Endothelial cell of umbilical vein (primary cell): ENCODE results near the gene CS. TPM values are rescaled to one million over a fixed set of nuclear protein-coding genes. Genes with fewer than 3 reads are reported as not detected.
A peak's percentile ranks its signal among the peaks of the same experiment; 100 is the strongest.

Experiments
- BruUV-seq: library from RNA; stranded (reverse); fragments of 400-500 nt; replicated peaks from 2 replicates; lab custom pipeline; 2021; lab: Mats Ljungman, UMichigan
- CTCF ChIA-PET: fragments of 300-600, 350-600 bp; sonication (Branson Sonifier 250); formaldehyde crosslinking; loops from one replicate; lab custom pipeline; 2021; ENCODE audit warnings: antibody characterized with exemption, inconsistent platforms; lab: Charles Lee
- POLR2A ChIA-PET: fragments of 300-600, 350-600 bp; sonication (Branson Sonifier 250); formaldehyde crosslinking; loops from one replicate; lab custom pipeline; 2021; ENCODE audit warnings: antibody characterized with exemption, inconsistent platforms; lab: Charles Lee
- DNase-seq: peaks from one replicate; pipeline ENCODE4 v3.0.0-alpha.2; 2011; ENCODE audit warnings: low read depth, low spot score
- FAIRE-seq: peaks from 2 replicates; lab custom pipeline; 2011; peaks lifted over from hg19 to GRCh38; lab: Jason Lieb, UNC
- H2AFZ ChIP-seq: 2 replicates; pipeline ENCODE4 v1.6.0; 2012; ENCODE audit warnings: low read depth, low read length, control low read depth, inconsistent platforms
- H3K27ac ChIP-seq: 2 replicates; pipeline ENCODE4 v1.5.1; 2011; ENCODE audit warnings: low read depth, mild to moderate bottlenecking, control low read depth, low read length, moderate library complexity; ENCODE audit not compliant: insufficient read depth
- H3K27me3 ChIP-seq, 2 experiments: 2 replicates each; pipeline versions ENCODE4 v1.6.0 to v1.6.1; 2011; ENCODE audit warnings: low read length in 2 of 2, mixed read lengths in 1 of 2; ENCODE audit not compliant: control insufficient read depth in 2 of 2, insufficient read depth in 2 of 2
- H3K36me3 ChIP-seq, 2 experiments: 2 replicates in 1 of 2; 3 replicates in 1 of 2; pipeline ENCODE4 v1.5.1; 2011; ENCODE audit warnings: low read length in 2 of 2, mild to moderate bottlenecking in 1 of 2, moderate library complexity in 1 of 2; ENCODE audit not compliant: control insufficient read depth in 2 of 2, insufficient read depth in 2 of 2; ENCODE audit errors: extremely low read depth in 1 of 2
- H3K4me1 ChIP-seq: 3 replicates; pipeline ENCODE4 v1.5.1; 2011; ENCODE audit warnings: mild to moderate bottlenecking, low read length; ENCODE audit not compliant: control insufficient read depth, insufficient read depth; ENCODE audit errors: extremely low read depth
- H3K4me2 ChIP-seq: 2 replicates; pipeline ENCODE4 v1.6.1; 2011; ENCODE audit warnings: low read length, control low read depth, mixed read lengths; ENCODE audit not compliant: insufficient read depth
- H3K4me3 ChIP-seq, 3 experiments: fragments of 200-600 bp in 1 of 3; sonication (generic), shearing (Covaris generic) in 1 of 3; replicated peaks in 1 of 3; 2 replicates each; pipeline ENCODE4 v1.5.1; 2011 to 2016; ENCODE audit warnings: control low read depth in 3 of 3, low read length in 3 of 3, mild to moderate bottlenecking in 2 of 3, inconsistent platforms in 1 of 3, low read depth in 1 of 3, moderate library complexity in 1 of 3; ENCODE audit not compliant: insufficient read depth in 1 of 3
- H3K79me2 ChIP-seq: 2 replicates; pipeline ENCODE4 v1.6.0; 2012; ENCODE audit warnings: low read length, inconsistent platforms; ENCODE audit not compliant: control insufficient read depth, insufficient read depth
- H3K9ac ChIP-seq: replicated peaks from 2 replicates; pipeline ENCODE3; 2011; ENCODE audit warnings: low read length, control low read depth; ENCODE audit not compliant: insufficient read depth; ENCODE audit errors: extremely low read depth
- H3K9me1 ChIP-seq: replicated peaks from 3 replicates; pipeline ENCODE4 v1.6.0; 2011; ENCODE audit warnings: mild to moderate bottlenecking, low read length; ENCODE audit not compliant: control insufficient read depth, insufficient read depth; ENCODE audit errors: extremely low read depth
- H3K9me3 ChIP-seq: replicated peaks from 2 replicates; pipeline ENCODE4 v1.5.1; 2012; ENCODE audit warnings: low read length, inconsistent platforms; ENCODE audit not compliant: control insufficient read depth, insufficient read depth
- H4K20me1 ChIP-seq: replicated peaks from 2 replicates; pipeline ENCODE3; 2011; ENCODE audit warnings: mild to moderate bottlenecking, low read length; ENCODE audit not compliant: control insufficient read depth, insufficient read depth; ENCODE audit errors: extremely low read depth
- EZH2 ChIP-seq: IDR thresholded peaks from 2 replicates; pipeline ENCODE4 v1.6.1; 2012; ENCODE audit warnings: borderline replicate concordance, low read depth, mild to moderate bottlenecking, moderate library complexity, low read length, inconsistent platforms; ENCODE audit not compliant: severe bottlenecking
- FOS ChIP-seq: IDR thresholded peaks from 2 replicates; pipeline ENCODE4 v1.6.1; 2011; ENCODE audit warnings: mild to moderate bottlenecking, low read length, moderate library complexity, borderline replicate concordance; ENCODE audit not compliant: insufficient read depth
- GATA2 ChIP-seq: IDR thresholded peaks from 2 replicates; pipeline ENCODE4 v1.7.0; 2011; ENCODE audit warnings: low read depth, mild to moderate bottlenecking, moderate library complexity, mixed read lengths, low read length; ENCODE audit not compliant: insufficient read length, insufficient read depth
- JUN ChIP-seq: IDR thresholded peaks from 2 replicates; pipeline ENCODE4 v1.6.1; 2011; ENCODE audit warnings: borderline replicate concordance, low read depth; ENCODE audit not compliant: insufficient read length, insufficient read depth
- MYC ChIP-seq: IDR thresholded peaks from one replicate; pipeline ENCODE4 v1.6.1; 2011; ENCODE audit warnings: mild to moderate bottlenecking, low read depth, low read length
- POLR2A ChIP-seq: IDR thresholded peaks from 2 replicates; pipeline ENCODE4 v1.6.1; 2012; ENCODE audit warnings: low read depth, mild to moderate bottlenecking, control low read depth, low read length
- POLR2AphosphoS5 ChIP-seq: IDR thresholded peaks from 2 replicates; pipeline ENCODE4 v1.6.1; 2012; ENCODE audit warnings: low read depth, mild to moderate bottlenecking, control low read depth, low read length, moderate library complexity; ENCODE audit not compliant: insufficient read depth
- dilution Hi-C: fragments of 300-500 bp; cut with MboI; formaldehyde crosslinking; loops from one replicate; pipeline ENCODE4 v1.15.0; 2019; ENCODE audit warnings: low sequenced_read_pairs; ENCODE audit not compliant: extremely low pct_ligation_motif_present
- intact Hi-C: fragments of 100-400 bp; cut with micrococcal nuclease; formaldehyde crosslinking; loops from one replicate; pipeline ENCODE4 v1.10.0; 2022
- polyA plus RNA-seq, 4 experiments: library from polyadenylated mRNA; depleted of rRNA in 3 of 4; stranded (reverse) in 3 of 4; unstranded in 1 of 4; fragments of >200 nt; gene quantifications; 2 replicates each; pipeline versions ENCODE4 v1.2.1 to v1.2.3, GENCODE V29; 2011 to 2012; ENCODE audit warnings: missing spikeins in 1 of 4
- total RNA-seq: library from RNA; stranded (reverse); gene quantifications from 2 replicates; pipeline ENCODE4 v1.2.3, GENCODE V29; 2021
- TF ChIP-seq, protein P1 (sequence below), 2 donors: IDR thresholded peaks; 1 replicate in 1 of 2; 2 replicates in 1 of 2; pipeline ENCODE4 v1.5.1; 2011; ENCODE audit warnings: low read length in 2 of 2, mild to moderate bottlenecking in 2 of 2, moderate library complexity in 2 of 2, control low read depth in 1 of 2, inconsistent platforms in 1 of 2, low read depth in 1 of 2; ENCODE audit not compliant: insufficient read depth in 1 of 2; ENCODE audit errors: extremely low read depth in 1 of 2
- TF ChIP-seq, protein P2 (sequence below): IDR thresholded peaks from 2 replicates; pipeline ENCODE4 v1.6.1; 2011; ENCODE audit not compliant: insufficient read depth, insufficient read length

Gene CS
- total and polyA plus RNA-seq, 2 donors (not counting 3 experiments of a cell fraction or from before 2014, with no cell fraction given), result 129 to 312 TPM

DNA sequence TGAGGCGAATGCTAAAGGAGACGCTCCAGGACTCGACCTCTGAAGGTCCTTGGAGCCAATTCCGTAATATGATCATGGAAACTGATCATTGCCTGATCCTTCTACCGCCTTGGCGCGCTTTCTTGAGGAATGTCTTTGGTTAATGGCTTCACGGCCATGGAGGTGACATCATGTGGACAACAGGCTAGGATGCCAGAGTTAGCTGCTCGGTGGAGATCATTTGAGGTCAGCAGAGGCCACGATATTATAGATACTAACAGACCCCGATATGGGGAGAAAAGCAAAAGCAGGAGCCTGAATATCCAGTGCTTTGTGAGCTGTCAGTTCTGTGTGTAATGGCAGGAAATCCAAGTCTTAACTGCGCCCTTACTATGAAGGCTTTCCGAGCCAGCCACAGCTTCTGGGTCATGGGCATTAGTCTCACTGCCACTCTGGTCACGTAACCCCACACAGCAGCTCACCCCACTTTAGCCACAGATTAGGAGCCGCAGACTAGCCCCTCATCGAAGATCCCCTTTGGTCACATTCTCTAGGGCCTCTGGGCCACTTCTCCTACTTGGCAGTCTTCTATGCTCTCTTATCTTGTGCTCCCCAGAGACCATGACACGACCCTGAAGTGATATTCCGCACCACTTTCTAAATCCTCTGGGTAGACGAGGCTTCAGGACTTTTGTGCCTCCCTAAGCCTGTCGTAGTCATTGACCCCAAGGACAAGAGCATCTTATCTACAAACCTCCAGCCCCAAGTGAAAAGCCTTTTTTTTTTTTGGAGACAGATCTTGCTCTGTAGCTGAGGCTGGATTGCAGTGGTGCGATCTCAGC, 724 bp upstream of the CS start:
- intact Hi-C loops, result loop anchor here (1.0 kb wide), 7 partner anchors 15 to 183 kb away; partner anchors contain the start of genes PAN2 and ZC3H10
- dilution Hi-C loops, result no loop called here
- TSS peak; percentile 80 for BruUV-seq

More for the DNA sequence above, 724 bp upstream of the CS start:
- DNase-seq (no peak), FAIRE-seq (no peak)
- peaks cover 26% of the 10 kb centered on the region for H3K4me1 ChIP-seq
- no peak for TF ChIP-seq JUN
- TF ChIP-seq, protein P1, sequence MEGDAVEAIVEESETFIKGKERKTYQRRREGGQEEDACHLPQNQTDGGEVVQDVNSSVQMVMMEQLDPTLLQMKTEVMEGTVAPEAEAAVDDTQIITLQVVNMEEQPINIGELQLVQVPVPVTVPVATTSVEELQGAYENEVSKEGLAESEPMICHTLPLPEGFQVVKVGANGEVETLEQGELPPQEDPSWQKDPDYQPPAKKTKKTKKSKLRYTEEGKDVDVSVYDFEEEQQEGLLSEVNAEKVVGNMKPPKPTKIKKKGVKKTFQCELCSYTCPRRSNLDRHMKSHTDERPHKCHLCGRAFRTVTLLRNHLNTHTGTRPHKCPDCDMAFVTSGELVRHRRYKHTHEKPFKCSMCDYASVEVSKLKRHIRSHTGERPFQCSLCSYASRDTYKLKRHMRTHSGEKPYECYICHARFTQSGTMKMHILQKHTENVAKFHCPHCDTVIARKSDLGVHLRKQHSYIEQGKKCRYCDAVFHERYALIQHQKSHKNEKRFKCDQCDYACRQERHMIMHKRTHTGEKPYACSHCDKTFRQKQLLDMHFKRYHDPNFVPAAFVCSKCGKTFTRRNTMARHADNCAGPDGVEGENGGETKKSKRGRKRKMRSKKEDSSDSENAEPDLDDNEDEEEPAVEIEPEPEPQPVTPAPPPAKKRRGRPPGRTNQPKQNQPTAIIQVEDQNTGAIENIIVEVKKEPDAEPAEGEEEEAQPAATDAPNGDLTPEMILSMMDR (IDR thresholded peaks at IDR 0.05; ENCODE audit: extremely low read depth in 1 of 2, insufficient read depth in 1 of 2, low read depth in 1 of 2, low read length in 2 of 2), result no peak
- TF ChIP-seq POLR2AphosphoS5, result no peak
- TF ChIP-seq EZH2, result no peak
- TF ChIP-seq MYC, result no peak
- TF ChIP-seq FOS, result no peak
- TF ChIP-seq, protein P2, sequence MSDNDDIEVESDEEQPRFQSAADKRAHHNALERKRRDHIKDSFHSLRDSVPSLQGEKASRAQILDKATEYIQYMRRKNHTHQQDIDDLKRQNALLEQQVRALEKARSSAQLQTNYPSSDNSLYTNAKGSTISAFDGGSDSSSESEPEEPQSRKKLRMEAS, result no peak
- no peak for TF ChIP-seq GATA2
- TF ChIP-seq POLR2A, result no peak
- no peaks in the 10 kb centered on the region for H3K27me3 ChIP-seq
- H2AFZ ChIP-seq, result peak overlapping the region; percentile 27
- H4K20me1 ChIP-seq, result peaks cover 2% of the 10 kb centered on the region
- H3K4me2 ChIP-seq, result peak overlapping the region; percentile 73
- ChIA-PET POLR2A (interaction anchor here (1.1 kb wide), 1 partner anchor 103 kb away, joined by 3 read pairs; no protein-coding TSS in a partner anchor), CTCF (interaction anchor here (0.8 kb wide), 1 partner anchor 14 kb away, joined by 3 read pairs; no protein-coding TSS in a partner anchor)
- peak overlapping the region; percentile 70 for H3K9ac ChIP-seq
- H3K4me3 ChIP-seq, result peak overlapping the region in 2 of 3 experiments; percentile 67 to 88
- H3K9me1 ChIP-seq, result no peaks in the 10 kb centered on the region
- peaks cover 41% of the 10 kb centered on the region for H3K79me2 ChIP-seq
- H3K36me3 ChIP-seq, result no peaks in the 10 kb centered on the region
- no peaks in the 10 kb centered on the region for H3K9me3 ChIP-seq
- peak overlapping the region; percentile 77 for H3K27ac ChIP-seq
